Fibroblast of lung (primary cell): ENCODE results near the gene EIF2S3.

ENCODE experiments used
- CTCF ChIP-seq, 2 donors: IDR thresholded peaks in 1 of 2; conservative IDR thresholded peaks in 1 of 2; 1 replicate in 1 of 2; 2 replicates in 1 of 2; pipeline ENCODE4 v1.5.1; 2011 to 2012; ENCODE audit warnings: low read length in 2 of 2, control low read depth in 1 of 2, inconsistent platforms in 1 of 2, low read depth in 1 of 2, mild to moderate bottlenecking in 1 of 2
- EZH2 ChIP-seq: IDR thresholded peaks from 2 replicates; pipeline ENCODE4 v1.5.1; 2012; ENCODE audit warnings: low read length, control low read depth, mild to moderate bottlenecking; ENCODE audit errors: missing control alignments

GRCh38 chrX:24100713-24101112 lies 46.0 kb downstream of the EIF2S3 start:
- no peak for TF ChIP-seq EZH2
- TF ChIP-seq CTCF (conservative IDR thresholded peaks at IDR 0.05 in 1 of 2, IDR thresholded peaks at IDR 0.05 in 1 of 2; ENCODE audit: low read depth in 1 of 2, low read length in 2 of 2), result no peak
